Retinal pigment epithelial cell (primary cell): ENCODE results near the gene PPP4R4.
"Not testable (repeated sequence)": the region's sequence is repeated elsewhere in the genome, so short reads cannot be mapped to it uniquely, and the experiment has no call there.

Experiments used
- DNase-seq: peaks from one replicate; pipeline ENCODE4 v3.0.0-alpha.2; 2010; ENCODE audit warnings: low read depth
- H3K4me3 ChIP-seq: 2 replicates; pipeline ENCODE4 v1.5.1; 2011; ENCODE audit warnings: mild to moderate bottlenecking, low read length, control low read depth, moderate library complexity
- CTCF ChIP-seq: conservative IDR thresholded peaks from 2 replicates; pipeline ENCODE4 v1.5.1; 2011; ENCODE audit warnings: low read depth, low read length, control low read depth, inconsistent platforms

PPP4R4 gene

DNA sequence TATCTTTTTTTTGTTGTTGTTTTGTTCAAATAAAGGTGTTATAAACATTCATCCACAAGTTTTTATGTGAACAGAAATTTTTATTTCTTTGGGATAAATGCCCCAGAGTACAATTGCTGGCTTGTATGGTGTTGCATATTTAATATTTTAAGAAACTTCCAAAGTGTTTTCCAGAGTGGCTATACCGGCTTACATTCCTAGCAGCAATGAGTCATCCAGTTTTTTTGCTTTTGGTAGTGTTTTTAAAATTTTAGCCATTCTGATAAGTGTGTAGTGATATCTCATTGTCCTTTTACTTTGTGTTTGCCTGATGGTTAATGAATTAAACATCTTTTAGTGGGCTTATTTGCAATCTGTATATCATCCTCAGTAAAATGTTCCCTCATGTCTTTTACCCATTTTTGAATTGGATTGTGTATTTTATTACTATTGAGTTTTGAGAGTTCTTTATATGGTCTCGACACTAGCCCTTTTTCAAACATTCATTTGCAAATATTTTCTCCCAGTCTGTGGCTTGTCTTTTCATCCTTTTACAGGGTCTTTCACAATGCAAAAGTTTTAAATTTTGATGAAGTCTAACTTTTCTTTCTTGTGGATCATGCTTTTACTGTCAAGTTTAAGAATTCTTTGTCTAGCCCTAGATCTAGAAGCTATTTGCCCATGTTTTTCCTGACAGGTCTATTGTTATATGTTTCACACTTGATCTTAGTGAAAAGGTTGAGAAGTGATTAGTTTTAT, 29.5 kb downstream of the PPP4R4 start:
- TF ChIP-seq CTCF, result no peak
- no peak overlapping the region for H3K4me3 ChIP-seq
- no peak for DNase-seq

DNA sequence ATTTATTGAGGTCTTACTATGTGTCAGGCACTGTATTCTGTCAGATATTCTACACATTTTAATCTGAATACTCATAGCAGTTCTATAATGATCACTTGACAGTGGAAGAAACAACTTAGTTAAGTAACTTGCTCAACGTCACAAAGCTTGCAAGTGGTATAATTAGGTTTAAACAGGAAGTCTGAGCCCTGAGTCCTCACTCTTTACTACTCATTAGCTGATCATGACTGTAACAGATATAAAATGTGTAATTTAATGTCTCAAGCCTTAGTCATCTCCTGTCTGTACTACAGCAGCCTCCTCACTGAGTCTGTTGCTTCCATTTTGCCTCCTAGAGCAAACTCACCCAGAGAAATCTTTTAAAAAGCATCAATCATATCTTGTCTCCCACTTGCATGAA, 38.9 kb downstream of the PPP4R4 start:
- DNase-seq, result peak; percentile 29
- no peak for TF ChIP-seq CTCF
- H3K4me3 ChIP-seq, result no peak overlapping the region

- H3K4me3 ChIP-seq, result no peak overlapping the region
- TF ChIP-seq CTCF, result no peak
- DNase-seq, result no peak
Measured at GRCh38 chr14:94213741-94214140, 39.6 kb downstream of the PPP4R4 start.

DNA sequence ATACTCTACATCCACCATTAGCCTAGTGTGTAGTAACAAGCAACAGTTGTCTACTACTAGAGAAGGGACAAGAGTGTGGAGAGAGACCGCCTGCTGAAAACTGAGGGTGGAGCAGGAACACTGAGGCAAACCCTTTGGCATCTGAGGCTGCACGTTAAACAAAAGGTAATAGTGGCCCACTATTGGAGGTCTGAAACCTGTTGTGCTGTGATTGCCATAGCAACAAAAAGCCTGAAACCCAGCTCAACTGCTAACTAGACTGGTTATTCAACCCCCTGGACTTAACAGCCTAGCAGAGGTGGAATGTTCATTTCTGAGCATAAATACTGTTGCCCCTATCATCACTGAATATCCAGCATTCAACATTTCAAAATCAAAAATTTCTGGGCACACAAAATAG, 43.0 kb downstream of the PPP4R4 start:
- no peak for TF ChIP-seq CTCF
- no peak for DNase-seq
- no peak overlapping the region for H3K4me3 ChIP-seq

GRCh38 chr14:94218198-94218886, 44.2 kb downstream of the PPP4R4 start:
- DNase-seq, result not testable (repeated sequence)
- H3K4me3 ChIP-seq, result peak overlapping the region; percentile 7

DNA sequence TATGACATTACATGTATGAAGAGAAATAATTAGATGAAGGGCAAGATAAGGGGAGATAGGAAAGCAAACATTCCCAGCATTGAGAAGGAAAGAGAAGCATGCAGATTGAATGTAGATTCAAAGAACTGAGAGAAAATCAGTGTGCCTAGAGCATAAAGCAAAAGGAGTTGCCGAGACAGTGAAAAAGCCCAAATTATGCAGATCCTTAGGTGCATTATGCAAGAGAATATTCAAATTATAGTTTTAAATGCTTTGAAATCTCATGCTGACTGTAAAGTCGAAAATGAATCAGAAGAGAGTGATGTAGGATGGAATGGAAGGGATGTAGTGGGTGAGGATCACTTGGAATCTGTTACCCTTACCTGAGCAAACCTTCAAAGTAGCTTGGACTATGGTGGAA, 49.9 kb downstream of the PPP4R4 start:
- DNase-seq, result no peak
- TF ChIP-seq CTCF, result no peak

GRCh38 chr14:94225460-94226378, 51.6 kb downstream of the PPP4R4 start:
- H3K4me3 ChIP-seq, result no peak overlapping the region
- no peak for DNase-seq
- no peak for TF ChIP-seq CTCF

More for the DNA sequence above, 49.9 kb downstream of the PPP4R4 start:
- no peak overlapping the region for H3K4me3 ChIP-seq
